GM20000 (cell line): ENCODE data around the gene MPEG1.

Experiments
- DNase-seq: peaks from one replicate; pipeline ENCODE4 v3.0.0; 2012; ENCODE audit warnings: low spot score
- CTCF ChIP-seq: IDR thresholded peaks from 2 replicates; pipeline ENCODE4 v1.5.1; 2012; ENCODE audit warnings: mild to moderate bottlenecking, control low read depth; ENCODE audit errors: extremely low read depth, missing control alignments

MPEG1 gene

GRCh38 chr11:59196777-59197176 lies 15.9 kb downstream of the MPEG1 start:
- TF ChIP-seq CTCF, result no peak
- no peak for DNase-seq

GRCh38 chr11:59195586-59195985 lies 17.1 kb downstream of the MPEG1 start:
- no peak for DNase-seq
- no peak for TF ChIP-seq CTCF

- no peak for DNase-seq
- TF ChIP-seq CTCF, result no peak
These were observed 19.1 kb downstream of the MPEG1 start for GRCh38 chr11:59193587-59194130.

- no peak for DNase-seq
- TF ChIP-seq CTCF, result no peak
These were observed 20.2 kb downstream of the MPEG1 start for GRCh38 chr11:59192446-59193020.

- no peak for DNase-seq
- no peak for TF ChIP-seq CTCF
These were observed 20.8 kb downstream of the MPEG1 start for GRCh38 chr11:59191890-59192289.

GRCh38 chr11:59191095-59191494 lies 21.6 kb downstream of the MPEG1 start:
- no peak for DNase-seq
- no peak for TF ChIP-seq CTCF

- no peak for DNase-seq
- TF ChIP-seq CTCF, result no peak
These were observed 22.7 kb downstream of the MPEG1 start for GRCh38 chr11:59189986-59190385.
